ENCODE measurements around the gene SFSWAP.
"Not testable (repeated sequence)": the region's sequence is repeated elsewhere in the genome, so short reads cannot be mapped to it uniquely, and the experiment has no call there.

The SFSWAP gene

DNA sequence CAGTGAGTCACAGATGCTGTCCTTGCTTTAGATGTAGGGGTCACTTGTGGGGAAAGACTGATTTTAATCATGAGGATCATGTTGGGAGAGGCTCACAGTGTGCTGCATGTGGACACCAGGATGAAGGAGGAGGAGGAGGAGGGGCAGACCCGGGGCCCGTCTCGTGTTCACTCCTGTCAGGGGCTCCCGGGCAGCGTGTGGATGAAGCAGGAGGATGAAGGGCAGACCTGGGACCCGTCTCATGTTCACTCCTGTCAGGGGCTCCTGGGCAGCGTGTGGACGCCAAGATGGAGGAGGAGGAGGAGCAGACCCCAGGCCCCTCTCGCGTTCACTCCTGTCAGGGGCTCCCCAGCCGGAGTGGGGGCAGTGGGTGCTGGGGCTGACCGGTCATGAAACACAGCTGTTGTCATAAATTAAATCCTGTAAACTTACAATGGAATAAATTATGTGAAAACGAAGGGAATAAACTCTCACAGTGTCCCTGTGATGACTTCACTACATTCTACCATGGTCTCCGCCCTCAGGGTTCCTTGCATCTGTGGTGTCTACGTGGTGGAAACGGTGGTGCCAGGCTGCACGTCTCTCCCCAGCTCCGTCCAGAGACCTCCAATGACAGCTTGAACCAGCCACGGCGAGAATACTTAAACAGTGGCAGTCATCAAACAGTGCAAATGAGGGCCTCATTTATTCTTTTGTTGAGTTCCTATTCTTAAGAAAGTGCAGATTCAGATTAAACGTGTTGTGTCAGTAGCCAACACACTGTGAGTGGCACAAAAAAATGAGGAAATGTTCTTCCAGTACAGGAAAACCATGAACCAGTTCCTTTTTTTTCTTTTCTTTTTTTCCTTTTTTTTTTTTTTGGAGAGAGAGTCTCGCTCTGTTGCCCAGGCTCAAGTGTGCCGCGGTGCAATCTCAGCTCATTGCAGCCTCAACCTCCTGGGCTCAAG lies 37.7 kb upstream of the SFSWAP start:
- no peak overlapping the region for H3K4me3 ChIP-seq (ENCODE audit: low read length)
- no CpG with 5 or more reads among the region's 24 CpGs for WGBS (ENCODE audit: insufficient coverage, insufficient read length)
- H3K36me3 ChIP-seq (ENCODE audit: control insufficient read depth, insufficient read depth, low read length), result no peaks in the 10 kb centered on the region
- no peaks in the 10 kb centered on the region for H3K4me1 ChIP-seq (ENCODE audit: control insufficient read depth, insufficient read depth, low read length)
- no peaks in the 10 kb centered on the region for H3K27me3 ChIP-seq (ENCODE audit: control insufficient read depth, insufficient read depth, low read length)
- no peak overlapping the region for H3K27ac ChIP-seq (ENCODE audit: low read length)
- DNase-seq (ENCODE audit: low read depth, low spot score), result no peak
- H3K9me3 ChIP-seq (ENCODE audit: control insufficient read depth, insufficient read depth, low read length), result no peaks in the 10 kb centered on the region

DNA sequence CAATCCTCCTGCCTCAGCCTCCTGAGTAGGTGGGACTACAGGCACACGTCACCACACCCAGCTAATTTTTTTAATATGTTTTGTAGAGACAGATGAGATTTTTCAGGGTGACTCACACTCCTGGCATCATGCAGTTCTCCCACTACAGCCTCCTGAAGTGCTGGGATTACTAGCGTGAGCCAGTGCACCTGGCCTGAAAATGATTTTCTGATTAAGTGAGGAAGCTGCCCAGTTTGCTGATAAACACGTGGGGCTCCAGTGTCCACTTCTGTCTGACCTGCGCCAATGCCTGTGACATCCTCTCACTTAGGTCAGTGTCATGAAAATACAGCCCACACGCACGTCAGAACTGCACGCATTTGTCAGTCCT lies 37.0 kb upstream of the SFSWAP start:
- WGBS (ENCODE audit: insufficient coverage, insufficient read length), result no CpG with 5 or more reads among the region's 7 CpGs

DNA sequence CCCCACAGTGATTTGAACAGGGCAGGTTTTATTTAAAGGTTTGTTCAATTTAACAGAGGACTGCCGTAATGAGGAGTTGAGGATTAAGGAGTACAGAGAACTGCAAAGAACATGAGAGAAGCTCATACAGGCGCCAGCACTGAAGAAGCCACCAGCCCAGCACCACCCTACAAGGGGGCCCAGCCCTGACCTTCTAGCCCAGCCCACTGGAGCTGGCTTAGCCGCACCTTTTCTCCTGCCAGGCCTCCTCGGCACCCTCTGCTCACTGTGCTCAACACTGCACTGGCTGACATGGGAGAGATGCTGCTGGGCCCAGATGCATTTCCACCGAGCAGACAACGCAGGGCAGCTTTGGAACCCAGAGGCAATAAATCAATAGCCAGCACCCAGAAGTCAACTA lies 36.5 kb upstream of the SFSWAP start:
- no peak overlapping the region for H3K27ac ChIP-seq (ENCODE audit: low read length)
- no peaks in the 10 kb centered on the region for H3K4me1 ChIP-seq (ENCODE audit: control insufficient read depth, insufficient read depth, low read length)
- no CpG with 5 or more reads among the region's 6 CpGs for WGBS (ENCODE audit: insufficient coverage, insufficient read length)
- no peaks in the 10 kb centered on the region for H3K36me3 ChIP-seq (ENCODE audit: control insufficient read depth, insufficient read depth, low read length)
- no peaks in the 10 kb centered on the region for H3K27me3 ChIP-seq (ENCODE audit: control insufficient read depth, insufficient read depth, low read length)
- H3K4me3 ChIP-seq (ENCODE audit: low read length), result no peak overlapping the region
- DNase-seq (ENCODE audit: low read depth, low spot score), result no peak
- no peaks in the 10 kb centered on the region for H3K9me3 ChIP-seq (ENCODE audit: control insufficient read depth, insufficient read depth, low read length)

More for the DNA sequence above, 37.0 kb upstream of the SFSWAP start:
- no peaks in the 10 kb centered on the region for H3K4me1 ChIP-seq (ENCODE audit: control insufficient read depth, insufficient read depth, low read length)
- no peak overlapping the region for H3K27ac ChIP-seq (ENCODE audit: low read length)
- no peaks in the 10 kb centered on the region for H3K27me3 ChIP-seq (ENCODE audit: control insufficient read depth, insufficient read depth, low read length)
- DNase-seq (ENCODE audit: low read depth, low spot score), result no peak
- H3K9me3 ChIP-seq (ENCODE audit: control insufficient read depth, insufficient read depth, low read length), result no peaks in the 10 kb centered on the region
- H3K36me3 ChIP-seq (ENCODE audit: control insufficient read depth, insufficient read depth, low read length), result no peaks in the 10 kb centered on the region
- no peak overlapping the region for H3K4me3 ChIP-seq (ENCODE audit: low read length)

GRCh38 chr12:131675126-131676080 lies 35.5 kb upstream of the SFSWAP start:
- H3K9me3 ChIP-seq (ENCODE audit: control insufficient read depth, insufficient read depth, low read length), result no peaks in the 10 kb centered on the region
- no peak for DNase-seq (ENCODE audit: low read depth, low spot score)
- H3K36me3 ChIP-seq (ENCODE audit: control insufficient read depth, insufficient read depth, low read length), result no peaks in the 10 kb centered on the region
- WGBS (ENCODE audit: insufficient coverage, insufficient read length), result no CpG with 5 or more reads among the region's 21 CpGs
- H3K4me3 ChIP-seq (ENCODE audit: low read length), result no peak overlapping the region
- H3K27me3 ChIP-seq (ENCODE audit: control insufficient read depth, insufficient read depth, low read length), result no peaks in the 10 kb centered on the region
- H3K4me1 ChIP-seq (ENCODE audit: control insufficient read depth, insufficient read depth, low read length), result no peaks in the 10 kb centered on the region
- no peak overlapping the region for H3K27ac ChIP-seq (ENCODE audit: low read length)

- Histone ChIP-seq H3K27me3 (ENCODE audit: control insufficient read depth, insufficient read depth, low read length) (no peaks in the 10 kb centered on the region), H3K36me3 (ENCODE audit: control insufficient read depth, insufficient read depth, low read length) (no peaks in the 10 kb centered on the region), H3K4me3 (ENCODE audit: low read length) (no peak overlapping the region), H3K27ac (ENCODE audit: low read length) (no peak overlapping the region), H3K9me3 (ENCODE audit: control insufficient read depth, insufficient read depth, low read length) (no peaks in the 10 kb centered on the region), H3K4me1 (ENCODE audit: control insufficient read depth, insufficient read depth, low read length) (no peaks in the 10 kb centered on the region)
- WGBS (ENCODE audit: insufficient coverage, insufficient read length), result no CpG with 5 or more reads among the region's 7 CpGs
- no peak for DNase-seq (ENCODE audit: low read depth, low spot score)
Measured at GRCh38 chr12:131676544-131676943, 34.3 kb upstream of the SFSWAP start.

- H3K4me1 ChIP-seq (ENCODE audit: control insufficient read depth, insufficient read depth, low read length); DNase-seq (ENCODE audit: low read depth, low spot score); H3K27ac ChIP-seq (ENCODE audit: low read length); H3K9me3 ChIP-seq (ENCODE audit: control insufficient read depth, insufficient read depth, low read length); H3K36me3 ChIP-seq (ENCODE audit: control insufficient read depth, insufficient read depth, low read length); H3K27me3 ChIP-seq (ENCODE audit: control insufficient read depth, insufficient read depth, low read length); H3K4me3 ChIP-seq (ENCODE audit: low read length): not testable (repeated sequence)
- WGBS (ENCODE audit: insufficient coverage, insufficient read length), result no CpG with 5 or more reads among the region's 6 CpGs
Measured at GRCh38 chr12:131677067-131677466, 33.8 kb upstream of the SFSWAP start.

GRCh38 chr12:131677699-131678098 lies 33.2 kb upstream of the SFSWAP start:
- DNase-seq (ENCODE audit: low read depth, low spot score), result no peak
- no peaks in the 10 kb centered on the region for H3K27me3 ChIP-seq (ENCODE audit: control insufficient read depth, insufficient read depth, low read length)
- peaks cover 2% of the 10 kb centered on the region for H3K4me1 ChIP-seq (ENCODE audit: control insufficient read depth, insufficient read depth, low read length)
- no peak overlapping the region for H3K4me3 ChIP-seq (ENCODE audit: low read length)
- no peak overlapping the region for H3K27ac ChIP-seq (ENCODE audit: low read length)
- WGBS (ENCODE audit: insufficient coverage, insufficient read length), result no CpG with 5 or more reads among the region's 15 CpGs
- no peaks in the 10 kb centered on the region for H3K9me3 ChIP-seq (ENCODE audit: control insufficient read depth, insufficient read depth, low read length)
- no peaks in the 10 kb centered on the region for H3K36me3 ChIP-seq (ENCODE audit: control insufficient read depth, insufficient read depth, low read length)

GRCh38 chr12:131678389-131679181 lies 32.3 kb upstream of the SFSWAP start:
- no CpG with 5 or more reads among the region's 29 CpGs for WGBS (ENCODE audit: insufficient coverage, insufficient read length)
- H3K36me3 ChIP-seq (ENCODE audit: control insufficient read depth, insufficient read depth, low read length); H3K4me1 ChIP-seq (ENCODE audit: control insufficient read depth, insufficient read depth, low read length); H3K27me3 ChIP-seq (ENCODE audit: control insufficient read depth, insufficient read depth, low read length); H3K4me3 ChIP-seq (ENCODE audit: low read length); H3K9me3 ChIP-seq (ENCODE audit: control insufficient read depth, insufficient read depth, low read length); DNase-seq (ENCODE audit: low read depth, low spot score); H3K27ac ChIP-seq (ENCODE audit: low read length): not testable (repeated sequence)

DNA sequence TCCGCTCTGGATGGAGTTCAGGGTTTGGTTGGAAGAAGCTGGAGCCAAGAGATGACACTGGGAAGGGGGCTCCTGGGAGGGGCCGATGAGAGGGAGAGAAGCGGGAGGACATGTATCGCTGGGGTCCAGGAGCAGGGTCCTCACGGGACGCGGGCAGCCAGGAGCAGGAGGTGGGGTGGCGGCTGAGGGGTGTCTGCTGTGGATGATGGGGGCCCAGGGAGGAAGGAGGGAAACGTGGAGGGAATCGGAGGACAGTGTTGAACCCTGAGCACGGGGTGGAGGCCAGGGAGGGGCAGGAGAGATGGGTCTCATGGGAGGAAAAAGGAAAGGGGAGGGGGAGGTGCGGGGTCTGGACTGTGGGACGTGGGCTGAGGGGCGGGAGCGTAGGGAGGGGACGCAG lies 31.7 kb upstream of the SFSWAP start:
- WGBS (ENCODE audit: insufficient coverage, insufficient read length), result no CpG with 5 or more reads among the region's 16 CpGs
- H3K4me1 ChIP-seq (ENCODE audit: control insufficient read depth, insufficient read depth, low read length); DNase-seq (ENCODE audit: low read depth, low spot score); H3K27me3 ChIP-seq (ENCODE audit: control insufficient read depth, insufficient read depth, low read length); H3K9me3 ChIP-seq (ENCODE audit: control insufficient read depth, insufficient read depth, low read length); H3K27ac ChIP-seq (ENCODE audit: low read length); H3K36me3 ChIP-seq (ENCODE audit: control insufficient read depth, insufficient read depth, low read length); H3K4me3 ChIP-seq (ENCODE audit: low read length): not testable (repeated sequence)

- not testable (repeated sequence) for H3K27me3 ChIP-seq (ENCODE audit: control insufficient read depth, insufficient read depth, low read length); H3K9me3 ChIP-seq (ENCODE audit: control insufficient read depth, insufficient read depth, low read length); H3K4me1 ChIP-seq (ENCODE audit: control insufficient read depth, insufficient read depth, low read length); H3K4me3 ChIP-seq (ENCODE audit: low read length); H3K36me3 ChIP-seq (ENCODE audit: control insufficient read depth, insufficient read depth, low read length); DNase-seq (ENCODE audit: low read depth, low spot score); H3K27ac ChIP-seq (ENCODE audit: low read length)
- no CpG with 5 or more reads among the region's 23 CpGs for WGBS (ENCODE audit: insufficient coverage, insufficient read length)
Measured at GRCh38 chr12:131679816-131680215, 31.1 kb upstream of the SFSWAP start.
